ENCODE measurements around the gene SCN11A. TPM values are rescaled to one million over a fixed set of nuclear protein-coding genes. Genes with fewer than 3 reads are reported as not detected.

The SCN11A gene
- total RNA-seq, 1 experiment from 2014 or later = not detected

DNA sequence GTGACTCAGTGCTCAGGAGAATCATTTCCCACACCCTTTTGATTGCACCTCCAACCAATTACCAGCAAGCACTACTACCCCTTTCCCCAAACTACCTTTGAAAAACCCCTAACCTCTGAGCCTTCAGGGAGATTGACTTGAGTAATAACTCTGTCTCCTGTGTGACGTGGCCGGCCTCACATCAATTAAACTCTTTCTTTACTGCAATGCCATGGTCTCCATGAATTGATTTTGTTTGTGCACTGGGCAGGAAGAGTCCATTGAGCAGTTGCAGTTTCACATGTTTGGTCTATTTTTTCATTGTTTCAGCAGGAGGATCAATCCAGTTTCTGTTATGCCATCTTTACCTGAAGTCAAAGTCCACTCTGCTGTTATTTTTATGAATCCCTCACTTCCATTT lies 32.4 kb downstream of the SCN11A start:
- Histone ChIP-seq H3K79me2 (ENCODE audit: low read depth) (no peaks in the 10 kb centered on the region), H2AFZ (no peak overlapping the region), H3K4me2 (no peak overlapping the region), H3K27me3 (ENCODE audit: insufficient read depth, low read depth) (peaks cover 26% of the 10 kb centered on the region; the same call in 1 of the 2 replicates), H3K4me1 (replicated peaks; ENCODE audit: insufficient read depth) (no peaks in the 10 kb centered on the region), H3K27ac (no peak overlapping the region), H3K36me3 (ENCODE audit: low read depth) (no peaks in the 10 kb centered on the region), H4K20me1 (ENCODE audit: insufficient read depth) (no peaks in the 10 kb centered on the region), H3K9me3 (ENCODE audit: insufficient read depth, low read depth) (no peaks in the 10 kb centered on the region), H3F3A (ENCODE audit: insufficient read depth, low read depth) (no peaks in the 10 kb centered on the region), H3K4me3 (no peak overlapping the region), H3K9me2 (ENCODE audit: insufficient read depth) (no peaks in the 10 kb centered on the region)
- CTCF ChIA-PET = no interaction called here
- intact Hi-C loops (cut with micrococcal nuclease; ENCODE audit: unreplicated experiment) = no loop called here
- no TSS peak for BruUV-seq (replicated peaks)
- POLR2A ChIA-PET (ENCODE audit: unreplicated experiment) = no interaction called here
- no peak for TF ChIP-seq EZH2 (IDR thresholded peaks at IDR 0.05; ENCODE audit: low read depth)
- TF ChIP-seq, protein P1, sequence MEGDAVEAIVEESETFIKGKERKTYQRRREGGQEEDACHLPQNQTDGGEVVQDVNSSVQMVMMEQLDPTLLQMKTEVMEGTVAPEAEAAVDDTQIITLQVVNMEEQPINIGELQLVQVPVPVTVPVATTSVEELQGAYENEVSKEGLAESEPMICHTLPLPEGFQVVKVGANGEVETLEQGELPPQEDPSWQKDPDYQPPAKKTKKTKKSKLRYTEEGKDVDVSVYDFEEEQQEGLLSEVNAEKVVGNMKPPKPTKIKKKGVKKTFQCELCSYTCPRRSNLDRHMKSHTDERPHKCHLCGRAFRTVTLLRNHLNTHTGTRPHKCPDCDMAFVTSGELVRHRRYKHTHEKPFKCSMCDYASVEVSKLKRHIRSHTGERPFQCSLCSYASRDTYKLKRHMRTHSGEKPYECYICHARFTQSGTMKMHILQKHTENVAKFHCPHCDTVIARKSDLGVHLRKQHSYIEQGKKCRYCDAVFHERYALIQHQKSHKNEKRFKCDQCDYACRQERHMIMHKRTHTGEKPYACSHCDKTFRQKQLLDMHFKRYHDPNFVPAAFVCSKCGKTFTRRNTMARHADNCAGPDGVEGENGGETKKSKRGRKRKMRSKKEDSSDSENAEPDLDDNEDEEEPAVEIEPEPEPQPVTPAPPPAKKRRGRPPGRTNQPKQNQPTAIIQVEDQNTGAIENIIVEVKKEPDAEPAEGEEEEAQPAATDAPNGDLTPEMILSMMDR (conservative IDR thresholded peaks at IDR 0.05) = no peak
- DNase-seq = no peak

DNA sequence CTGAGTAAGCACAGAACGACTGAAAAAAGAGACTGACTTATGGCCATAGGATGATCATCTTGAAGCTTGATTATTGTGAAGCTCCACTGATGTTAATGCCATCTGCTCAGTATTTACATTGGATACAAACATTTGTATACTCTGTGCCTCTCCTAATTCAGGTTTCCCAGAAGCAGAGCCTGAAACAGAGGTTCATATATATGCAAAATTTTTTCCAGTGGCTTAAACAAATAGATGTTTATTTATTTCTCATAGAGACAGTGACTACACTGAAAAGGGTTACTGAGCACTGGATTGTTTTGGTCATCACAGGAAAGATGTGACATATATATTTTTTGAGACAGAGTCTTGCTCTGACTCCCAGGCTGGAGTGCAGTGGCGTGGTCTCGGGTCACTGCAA lies 36.3 kb downstream of the SCN11A start:
- Histone ChIP-seq H3K9me3 (ENCODE audit: insufficient read depth, low read depth) (no peaks in the 10 kb centered on the region), H3K4me2 (no peak overlapping the region), H4K20me1 (ENCODE audit: insufficient read depth) (no peaks in the 10 kb centered on the region), H3K27me3 (ENCODE audit: insufficient read depth, low read depth) (peaks cover 34% of the 10 kb centered on the region), H3K36me3 (ENCODE audit: low read depth) (no peaks in the 10 kb centered on the region), H3K27ac (no peak overlapping the region), H3K4me3 (no peak overlapping the region), H3K79me2 (ENCODE audit: low read depth) (no peaks in the 10 kb centered on the region), H3K9me2 (ENCODE audit: insufficient read depth) (no peaks in the 10 kb centered on the region), H3F3A (ENCODE audit: insufficient read depth, low read depth) (no peaks in the 10 kb centered on the region), H2AFZ (no peak overlapping the region), H3K4me1 (replicated peaks; ENCODE audit: insufficient read depth) (no peaks in the 10 kb centered on the region)
- intact Hi-C loops (cut with micrococcal nuclease; ENCODE audit: unreplicated experiment) = no loop called here
- no peak for TF ChIP-seq EZH2 (IDR thresholded peaks at IDR 0.05; ENCODE audit: low read depth)
- TF ChIP-seq, protein P1 (conservative IDR thresholded peaks at IDR 0.05) = no peak
- CTCF ChIA-PET = no interaction called here
- POLR2A ChIA-PET (ENCODE audit: unreplicated experiment) = no interaction called here
- BruUV-seq (replicated peaks) = no TSS peak
- DNase-seq = no peak

DNA sequence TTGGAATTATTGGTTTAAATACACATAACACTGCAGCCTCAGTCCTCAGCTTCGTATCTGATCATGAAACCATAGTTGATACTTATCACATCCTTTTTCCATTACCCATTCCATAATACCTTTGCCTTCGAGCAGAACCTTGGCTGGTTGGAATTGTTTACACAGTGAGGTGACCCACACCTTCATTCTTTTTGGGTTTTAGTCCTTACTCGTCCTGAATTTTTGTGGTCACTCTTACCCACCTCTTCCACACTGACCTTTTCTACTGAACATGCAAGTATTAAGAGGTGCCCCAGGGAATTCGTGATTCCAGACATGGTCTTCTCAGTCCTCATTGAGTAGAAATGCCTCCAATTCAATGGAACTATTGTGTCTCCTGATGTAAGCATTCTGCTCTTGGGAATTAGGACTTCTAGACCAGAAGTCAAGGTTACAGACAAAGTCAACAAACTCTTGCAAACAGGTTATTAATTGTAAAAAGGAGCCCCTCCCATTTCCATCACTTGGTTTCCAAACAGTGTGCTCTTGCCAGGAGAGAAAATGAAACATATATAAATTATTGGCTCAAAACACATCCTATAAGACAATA lies 37.7 kb downstream of the SCN11A start:
- ChIA-PET POLR2A (ENCODE audit: unreplicated experiment) (no interaction called here), CTCF (no interaction called here)
- no peak overlapping the region for H3K27ac ChIP-seq
- H3K4me3 ChIP-seq = no peak overlapping the region
- DNase-seq = no peak
- no peak overlapping the region for H2AFZ ChIP-seq
- H3K79me2 ChIP-seq (ENCODE audit: low read depth) = no peaks in the 10 kb centered on the region
- intact Hi-C loops (cut with micrococcal nuclease; ENCODE audit: unreplicated experiment) = no loop called here
- no peak overlapping the region for H3K4me2 ChIP-seq
- no TSS peak for BruUV-seq (replicated peaks)
- peaks cover 21% of the 10 kb centered on the region for H3K27me3 ChIP-seq (ENCODE audit: insufficient read depth, low read depth)
- no peaks in the 10 kb centered on the region for H3K9me3 ChIP-seq (ENCODE audit: insufficient read depth, low read depth)
- H3F3A ChIP-seq (ENCODE audit: insufficient read depth, low read depth) = no peaks in the 10 kb centered on the region
- TF ChIP-seq EZH2 (IDR thresholded peaks at IDR 0.05; ENCODE audit: low read depth) = no peak
- TF ChIP-seq, protein P1 (conservative IDR thresholded peaks at IDR 0.05) = no peak
- no peaks in the 10 kb centered on the region for H3K36me3 ChIP-seq (ENCODE audit: low read depth)
- no peaks in the 10 kb centered on the region for H3K4me1 ChIP-seq (replicated peaks; ENCODE audit: insufficient read depth)
- no peaks in the 10 kb centered on the region for H4K20me1 ChIP-seq (ENCODE audit: insufficient read depth)
- H3K9me2 ChIP-seq (ENCODE audit: insufficient read depth) = no peaks in the 10 kb centered on the region
